ENCODE data around the gene CDK7. TPM values are rescaled to one million over a fixed set of nuclear protein-coding genes. Genes with fewer than 3 reads are reported as not detected.
"Not testable (repeated sequence)": the region's sequence is repeated elsewhere in the genome, so short reads cannot be mapped to it uniquely, and the experiment has no call there.

CDK7 gene
- total RNA-seq, 3 donors from 2014 or later: 18.3 to 22.7 (median 22.0) TPM

DNA sequence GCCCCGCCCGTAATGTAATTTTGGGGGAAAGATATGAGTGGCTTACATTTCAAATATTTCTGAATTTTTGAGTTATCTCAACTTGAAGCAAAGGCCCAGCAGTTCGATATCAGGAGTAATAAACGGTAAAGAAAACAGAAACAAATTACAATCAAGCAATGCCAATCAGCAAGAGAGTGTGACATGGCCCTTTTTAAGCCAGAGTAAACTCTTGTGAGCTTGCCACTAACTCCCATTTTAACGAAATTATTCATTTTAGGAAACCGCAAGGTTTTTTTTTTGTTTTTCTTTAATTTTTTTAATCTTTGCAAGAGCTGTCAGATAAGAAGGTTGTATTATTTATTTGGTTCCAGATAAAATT is 17.6 kb upstream of the CDK7 start:
- TF ChIP-seq, protein P1, sequence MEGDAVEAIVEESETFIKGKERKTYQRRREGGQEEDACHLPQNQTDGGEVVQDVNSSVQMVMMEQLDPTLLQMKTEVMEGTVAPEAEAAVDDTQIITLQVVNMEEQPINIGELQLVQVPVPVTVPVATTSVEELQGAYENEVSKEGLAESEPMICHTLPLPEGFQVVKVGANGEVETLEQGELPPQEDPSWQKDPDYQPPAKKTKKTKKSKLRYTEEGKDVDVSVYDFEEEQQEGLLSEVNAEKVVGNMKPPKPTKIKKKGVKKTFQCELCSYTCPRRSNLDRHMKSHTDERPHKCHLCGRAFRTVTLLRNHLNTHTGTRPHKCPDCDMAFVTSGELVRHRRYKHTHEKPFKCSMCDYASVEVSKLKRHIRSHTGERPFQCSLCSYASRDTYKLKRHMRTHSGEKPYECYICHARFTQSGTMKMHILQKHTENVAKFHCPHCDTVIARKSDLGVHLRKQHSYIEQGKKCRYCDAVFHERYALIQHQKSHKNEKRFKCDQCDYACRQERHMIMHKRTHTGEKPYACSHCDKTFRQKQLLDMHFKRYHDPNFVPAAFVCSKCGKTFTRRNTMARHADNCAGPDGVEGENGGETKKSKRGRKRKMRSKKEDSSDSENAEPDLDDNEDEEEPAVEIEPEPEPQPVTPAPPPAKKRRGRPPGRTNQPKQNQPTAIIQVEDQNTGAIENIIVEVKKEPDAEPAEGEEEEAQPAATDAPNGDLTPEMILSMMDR (IDR thresholded peaks at IDR 0.05): no peak
- ATAC-seq: no peak
- H3K4me1 ChIP-seq (ENCODE audit: low read depth): peaks cover 8% of the 10 kb centered on the region

DNA sequence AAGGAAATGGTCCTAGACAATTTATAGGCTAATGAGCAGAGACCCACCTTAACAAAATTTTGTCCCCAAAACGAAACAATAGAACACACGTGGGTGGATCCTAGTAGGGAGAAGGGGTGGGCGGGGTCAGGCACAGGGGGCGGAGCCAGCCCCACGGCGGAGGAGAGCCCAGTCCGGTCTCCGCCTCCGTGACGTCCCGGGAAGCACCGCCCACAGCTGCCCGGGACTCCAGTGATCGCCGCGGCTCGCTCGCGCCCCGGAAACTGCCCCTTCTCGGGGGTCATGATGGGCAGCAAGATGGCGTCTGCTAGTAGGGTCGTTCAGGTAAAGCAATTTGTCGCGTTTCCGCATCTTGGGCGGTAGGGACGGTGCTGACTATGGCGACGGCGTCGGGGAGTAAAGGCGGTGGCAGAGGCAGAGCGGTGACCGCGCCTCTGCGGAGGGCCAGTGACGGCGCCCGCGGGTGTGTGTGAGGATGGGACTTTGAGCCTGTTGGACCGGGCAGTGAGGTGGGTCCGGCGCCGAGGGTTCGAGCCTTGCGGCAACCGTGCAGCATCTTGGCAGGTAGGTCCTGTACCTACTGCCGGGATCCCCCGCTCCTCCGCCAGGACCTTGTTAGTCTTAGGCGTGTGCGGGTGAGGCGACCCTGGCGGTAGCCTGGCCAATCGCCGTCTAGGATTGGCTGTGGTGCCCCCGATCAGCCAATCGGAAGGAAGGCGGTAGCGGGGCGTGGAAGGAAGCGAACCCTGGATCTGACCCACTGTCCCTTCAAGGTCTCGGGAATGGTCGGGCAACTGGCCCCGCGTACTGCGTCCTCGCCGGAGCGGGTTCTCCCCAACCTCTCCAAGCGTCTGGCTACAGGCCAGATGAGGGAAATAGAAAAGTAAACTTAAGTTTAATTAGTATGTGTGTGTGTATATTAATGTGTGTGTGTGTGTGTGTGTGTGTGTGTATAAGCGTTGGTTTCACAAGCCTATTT is 16.8 kb upstream of the CDK7 start:
- DNase-seq (peak; percentile 98 to 100 (median 99)), ATAC-seq (peak; percentile 98)
- Histone ChIP-seq H3K36me3 (ENCODE audit: low read depth) (no peaks in the 10 kb centered on the region), H3K4me3 (peak overlapping the region; percentile 97), H3K4me1 (ENCODE audit: low read depth) (peaks cover 8% of the 10 kb centered on the region), H3K9me3 (no peaks in the 10 kb centered on the region)
- intact Hi-C loops (cut with DNase I, micrococcal nuclease): no loop called here
- TF ChIP-seq, protein P1 (IDR thresholded peaks at IDR 0.05): no peak

More for the DNA sequence above, 17.6 kb upstream of the CDK7 start:
- DNase-seq: no peak
- intact Hi-C loops (cut with DNase I, micrococcal nuclease): no loop called here
- Histone ChIP-seq H3K9me3 (no peaks in the 10 kb centered on the region), H3K36me3 (ENCODE audit: low read depth) (no peaks in the 10 kb centered on the region), H3K4me3 (no peak overlapping the region)

DNA sequence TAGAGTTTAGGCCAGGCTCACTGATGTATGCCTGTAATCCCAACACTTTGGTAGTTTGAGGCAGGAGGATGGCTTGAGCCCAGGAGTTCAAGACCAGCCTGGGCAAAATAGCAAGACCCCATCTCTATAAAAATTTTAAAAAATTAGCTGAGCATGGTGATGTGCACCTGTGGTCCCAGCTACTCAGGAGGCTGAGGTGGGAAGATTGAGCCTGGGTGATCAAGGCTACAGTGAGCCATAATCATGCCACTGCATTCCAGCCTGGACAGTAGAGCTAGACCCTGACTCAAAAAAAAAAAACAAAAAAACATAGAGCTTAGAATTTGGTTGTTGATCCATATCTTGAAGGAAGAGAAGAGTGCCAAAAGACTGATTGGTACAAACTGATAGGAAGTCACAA is 14.7 kb upstream of the CDK7 start:
- H3K9me3 ChIP-seq: no peaks in the 10 kb centered on the region
- H3K36me3 ChIP-seq (ENCODE audit: low read depth): no peaks in the 10 kb centered on the region
- peaks cover 8% of the 10 kb centered on the region for H3K4me1 ChIP-seq (ENCODE audit: low read depth)
- TF ChIP-seq, protein P1 (IDR thresholded peaks at IDR 0.05): no peak
- no peak overlapping the region for H3K4me3 ChIP-seq
- DNase-seq (no peak), ATAC-seq (no peak)
- intact Hi-C loops (cut with DNase I, micrococcal nuclease): no loop called here

DNA sequence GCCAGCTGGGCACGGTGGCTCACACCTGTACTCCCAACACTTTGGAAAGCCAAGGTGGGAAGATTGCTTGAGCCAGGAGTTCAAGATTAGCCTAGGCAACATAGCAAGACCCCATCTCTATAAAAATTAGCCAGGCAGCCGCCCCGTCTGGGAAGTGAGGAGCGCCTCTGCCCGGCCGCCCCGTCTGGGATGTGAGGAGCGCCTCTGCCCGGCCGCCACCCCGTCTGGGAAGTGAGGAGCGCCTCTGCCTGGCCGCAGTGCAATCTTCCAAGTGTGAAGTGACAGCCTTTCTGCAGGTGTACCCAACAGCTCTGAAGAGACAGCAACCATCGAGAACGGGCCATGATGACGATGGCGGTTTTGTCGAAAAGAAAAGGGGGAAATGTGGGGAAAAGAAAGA is 14.3 kb upstream of the CDK7 start:
- DNase-seq; H3K36me3 ChIP-seq (ENCODE audit: low read depth); H3K4me3 ChIP-seq; ATAC-seq; H3K9me3 ChIP-seq; intact Hi-C loops (cut with DNase I, micrococcal nuclease); H3K4me1 ChIP-seq (ENCODE audit: low read depth): not testable (repeated sequence)

DNA sequence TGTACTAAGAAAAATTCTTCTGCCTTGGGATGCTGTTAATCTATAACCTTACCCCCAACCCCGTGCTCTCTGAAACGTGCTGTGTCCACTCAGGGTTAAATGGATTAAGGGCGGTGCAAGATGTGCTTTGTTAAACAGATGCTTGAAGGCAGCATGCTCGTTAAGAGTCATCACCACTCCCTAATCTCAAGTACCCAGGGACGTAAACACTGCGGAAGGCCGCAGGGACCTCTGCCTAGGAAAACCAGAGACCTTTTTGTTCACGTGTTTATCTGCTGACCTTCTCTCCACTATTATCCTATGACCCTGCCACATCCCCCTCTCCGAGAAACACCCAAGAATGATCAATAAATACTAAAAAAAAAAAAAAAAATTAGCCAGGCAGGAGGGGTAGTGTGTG is 13.9 kb upstream of the CDK7 start:
- H3K36me3 ChIP-seq (ENCODE audit: low read depth); intact Hi-C loops (cut with DNase I, micrococcal nuclease); H3K9me3 ChIP-seq; H3K4me1 ChIP-seq (ENCODE audit: low read depth); H3K4me3 ChIP-seq; ATAC-seq; DNase-seq: not testable (repeated sequence)

DNA sequence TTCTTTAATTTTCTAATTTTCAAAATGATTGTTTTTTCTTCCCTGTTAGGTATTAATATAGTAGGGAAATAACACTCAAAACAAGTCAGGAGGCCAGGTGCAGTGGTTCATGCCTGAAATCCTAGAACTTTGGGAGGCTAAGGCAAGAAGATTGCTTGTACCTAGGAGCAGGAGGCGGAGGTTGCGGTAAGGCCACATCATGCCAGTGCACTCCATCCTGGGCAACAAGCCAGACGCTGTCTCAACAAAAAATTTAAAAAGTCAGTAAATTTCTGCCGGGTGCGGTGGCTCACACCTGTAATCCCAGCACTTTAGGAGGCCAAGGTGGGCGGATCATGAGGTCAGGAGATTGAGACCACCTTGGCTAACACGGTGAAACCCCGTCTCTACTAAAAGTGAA is 10.2 kb upstream of the CDK7 start:
- intact Hi-C loops (cut with DNase I, micrococcal nuclease): no loop called here
- H3K4me1 ChIP-seq (ENCODE audit: low read depth): no peaks in the 10 kb centered on the region
- H3K9me3 ChIP-seq: no peaks in the 10 kb centered on the region
- peak in 1 of 3 donors; percentile 20 for DNase-seq
- H3K36me3 ChIP-seq (ENCODE audit: low read depth): no peaks in the 10 kb centered on the region
- TF ChIP-seq, protein P1 (IDR thresholded peaks at IDR 0.05): no peak
- H3K4me3 ChIP-seq: no peak overlapping the region
- peak; percentile 24 for ATAC-seq
